Measurements from ENCODE around the gene FBXO46. TPM values are rescaled to one million over a fixed set of nuclear protein-coding genes. Genes with fewer than 3 reads are reported as not detected.

The FBXO46 gene
- total RNA-seq, 1 experiment from 2014 or later = 18.8 TPM

DNA sequence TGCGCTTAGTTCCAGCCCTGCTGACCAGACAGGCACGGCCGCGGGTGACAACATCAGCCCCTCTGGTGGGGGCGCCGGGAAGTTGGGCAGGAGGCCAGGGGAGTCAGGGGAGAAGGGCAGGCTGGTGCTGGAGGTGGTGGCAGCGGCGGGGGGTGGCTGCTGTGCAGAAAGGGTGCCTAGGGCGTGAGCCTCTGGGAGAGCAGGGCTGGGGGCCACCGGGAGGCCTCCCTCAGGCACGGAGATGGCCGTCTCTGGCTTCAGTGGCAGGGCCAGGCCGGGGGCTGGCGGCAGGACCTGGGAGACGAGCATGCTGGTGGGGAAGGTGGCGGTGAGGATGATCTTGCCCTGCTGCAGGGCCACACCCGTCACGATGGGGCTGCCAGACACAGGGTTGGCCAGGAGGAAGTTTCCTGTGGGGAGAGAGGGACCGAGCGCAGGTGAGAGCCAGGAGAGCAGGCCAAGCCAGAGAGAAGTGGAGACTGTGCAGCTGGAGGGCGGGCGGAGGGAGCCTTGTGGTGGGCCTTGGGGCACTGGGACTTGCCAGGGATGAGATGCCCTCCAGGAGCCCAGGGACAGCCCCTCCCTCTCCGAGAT is 35.1 kb upstream of the FBXO46 start:
- H3K36me3 ChIP-seq (ENCODE audit: insufficient read depth, low read length, poor library complexity, severe bottlenecking) = no peaks in the 10 kb centered on the region
- BruUV-seq (replicated peaks) = no TSS peak
- no peaks in the 10 kb centered on the region for H3K27me3 ChIP-seq (replicated peaks; ENCODE audit: insufficient read depth, low read depth, low read length, poor library complexity)
- no peak for DNase-seq (ENCODE audit: low spot score)
- no peaks in the 10 kb centered on the region for H3K9me3 ChIP-seq (ENCODE audit: low read depth, low read length, poor library complexity, severe bottlenecking)
- H3K4me3 ChIP-seq (ENCODE audit: low read depth, low read length, poor library complexity, severe bottlenecking) = no peak overlapping the region
- ChIA-PET CTCF (no interaction called here), POLR2A (ENCODE audit: low non-redundant PET) (no interaction called here)
- no peak overlapping the region for H3K27ac ChIP-seq (ENCODE audit: low read depth, low read length, poor library complexity, severe bottlenecking)
- H3K4me1 ChIP-seq (ENCODE audit: insufficient read depth, low read length, poor library complexity, severe bottlenecking) = peaks cover 18% of the 10 kb centered on the region
- intact Hi-C loops (cut with micrococcal nuclease; ENCODE audit: unreplicated experiment) = no loop called here
- TF ChIP-seq, protein P1, sequence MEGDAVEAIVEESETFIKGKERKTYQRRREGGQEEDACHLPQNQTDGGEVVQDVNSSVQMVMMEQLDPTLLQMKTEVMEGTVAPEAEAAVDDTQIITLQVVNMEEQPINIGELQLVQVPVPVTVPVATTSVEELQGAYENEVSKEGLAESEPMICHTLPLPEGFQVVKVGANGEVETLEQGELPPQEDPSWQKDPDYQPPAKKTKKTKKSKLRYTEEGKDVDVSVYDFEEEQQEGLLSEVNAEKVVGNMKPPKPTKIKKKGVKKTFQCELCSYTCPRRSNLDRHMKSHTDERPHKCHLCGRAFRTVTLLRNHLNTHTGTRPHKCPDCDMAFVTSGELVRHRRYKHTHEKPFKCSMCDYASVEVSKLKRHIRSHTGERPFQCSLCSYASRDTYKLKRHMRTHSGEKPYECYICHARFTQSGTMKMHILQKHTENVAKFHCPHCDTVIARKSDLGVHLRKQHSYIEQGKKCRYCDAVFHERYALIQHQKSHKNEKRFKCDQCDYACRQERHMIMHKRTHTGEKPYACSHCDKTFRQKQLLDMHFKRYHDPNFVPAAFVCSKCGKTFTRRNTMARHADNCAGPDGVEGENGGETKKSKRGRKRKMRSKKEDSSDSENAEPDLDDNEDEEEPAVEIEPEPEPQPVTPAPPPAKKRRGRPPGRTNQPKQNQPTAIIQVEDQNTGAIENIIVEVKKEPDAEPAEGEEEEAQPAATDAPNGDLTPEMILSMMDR (conservative IDR thresholded peaks at IDR 0.05; ENCODE audit: low read depth, low read length) = no peak
- no peak for TF ChIP-seq EZH2 (IDR thresholded peaks at IDR 0.05; ENCODE audit: borderline replicate concordance, low read depth, low read length, poor library complexity, severe bottlenecking)

DNA sequence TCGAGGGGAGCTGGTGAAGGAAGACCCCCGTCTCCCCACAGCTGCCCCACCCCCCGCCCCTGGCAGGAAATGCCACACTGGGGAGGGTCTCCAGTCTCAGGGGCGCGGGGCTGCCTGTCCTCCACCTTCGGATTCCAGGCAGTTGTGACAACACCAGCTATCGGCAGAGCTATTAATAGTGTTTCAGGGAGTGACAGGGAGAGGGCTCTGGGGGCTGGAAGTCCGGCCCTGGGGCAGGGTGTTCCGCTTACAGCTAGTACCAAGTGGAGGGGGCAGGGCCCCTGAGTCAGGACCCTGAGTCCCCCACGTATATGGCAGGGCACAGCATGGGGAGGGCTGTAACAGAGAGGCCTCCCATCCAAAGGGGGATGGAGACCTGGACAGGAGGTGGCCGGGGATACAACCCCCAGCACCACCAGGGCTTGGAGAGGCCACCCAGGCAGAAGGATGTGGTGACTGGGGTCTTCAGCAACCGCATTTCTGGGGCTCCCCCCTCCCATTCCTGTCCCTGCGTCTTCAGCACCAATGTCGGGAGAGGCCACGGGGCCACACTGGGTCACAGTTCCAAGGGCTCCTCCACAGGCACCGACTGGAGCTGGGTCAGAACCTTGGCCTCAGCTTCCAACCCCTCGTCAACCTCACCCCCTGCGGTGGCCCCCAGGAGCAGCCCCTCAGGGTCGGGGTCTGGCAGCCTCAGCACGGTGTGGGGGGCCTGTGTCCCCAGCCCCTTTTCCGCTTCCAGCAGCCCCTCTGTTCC is 34.4 kb upstream of the FBXO46 start:
- Histone ChIP-seq H3K9me3 (ENCODE audit: low read depth, low read length, poor library complexity, severe bottlenecking) (no peaks in the 10 kb centered on the region), H3K4me3 (ENCODE audit: low read depth, low read length, poor library complexity, severe bottlenecking) (no peak overlapping the region), H3K4me1 (ENCODE audit: insufficient read depth, low read length, poor library complexity, severe bottlenecking) (peaks cover 18% of the 10 kb centered on the region), H3K27ac (ENCODE audit: low read depth, low read length, poor library complexity, severe bottlenecking) (peak overlapping the region; percentile 21), H3K36me3 (ENCODE audit: insufficient read depth, low read length, poor library complexity, severe bottlenecking) (no peaks in the 10 kb centered on the region), H3K27me3 (replicated peaks; ENCODE audit: insufficient read depth, low read depth, low read length, poor library complexity) (no peaks in the 10 kb centered on the region)
- POLR2A ChIA-PET (ENCODE audit: low non-redundant PET) = no interaction called here
- no TSS peak for BruUV-seq (replicated peaks)
- CTCF ChIA-PET = no interaction called here
- intact Hi-C loops (cut with micrococcal nuclease; ENCODE audit: unreplicated experiment) = no loop called here
- TF ChIP-seq, protein P1 (conservative IDR thresholded peaks at IDR 0.05; ENCODE audit: low read depth, low read length) = no peak
- TF ChIP-seq EZH2 (IDR thresholded peaks at IDR 0.05; ENCODE audit: borderline replicate concordance, low read depth, low read length, poor library complexity, severe bottlenecking) = no peak
- no peak for DNase-seq (ENCODE audit: low spot score)

DNA sequence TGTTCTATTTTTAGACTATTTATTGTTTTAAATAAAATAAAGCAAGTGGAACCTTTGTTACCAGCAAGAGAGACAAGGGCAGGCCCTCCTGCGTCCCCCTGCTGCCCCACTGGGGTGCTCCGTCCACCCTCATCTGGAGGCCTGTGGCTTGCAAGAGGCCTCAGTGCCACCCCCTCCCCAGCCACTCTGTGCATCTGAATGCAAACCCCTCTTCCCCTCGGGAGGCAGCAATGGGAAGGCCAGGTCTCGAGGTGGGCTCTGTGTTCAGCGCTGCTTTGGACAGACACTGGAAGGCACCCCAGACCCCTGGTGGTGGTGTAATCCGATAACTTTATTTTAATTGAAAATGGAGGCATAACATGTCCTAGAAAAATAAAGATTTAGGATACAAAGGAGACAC is 33.8 kb upstream of the FBXO46 start:
- DNase-seq (ENCODE audit: low spot score) = no peak
- H3K9me3 ChIP-seq (ENCODE audit: low read depth, low read length, poor library complexity, severe bottlenecking) = no peaks in the 10 kb centered on the region
- CTCF ChIA-PET = interaction anchor here (0.6 kb wide), 1 partner anchor 719 kb away, joined by 4 read pairs; no protein-coding TSS in a partner anchor
- peaks cover 18% of the 10 kb centered on the region for H3K4me1 ChIP-seq (ENCODE audit: insufficient read depth, low read length, poor library complexity, severe bottlenecking)
- H3K36me3 ChIP-seq (ENCODE audit: insufficient read depth, low read length, poor library complexity, severe bottlenecking) = no peaks in the 10 kb centered on the region
- intact Hi-C loops (cut with micrococcal nuclease; ENCODE audit: unreplicated experiment) = no loop called here
- POLR2A ChIA-PET (ENCODE audit: low non-redundant PET) = no interaction called here
- H3K27me3 ChIP-seq (replicated peaks; ENCODE audit: insufficient read depth, low read depth, low read length, poor library complexity) = no peaks in the 10 kb centered on the region
- BruUV-seq (replicated peaks) = no TSS peak
- TF ChIP-seq EZH2 (IDR thresholded peaks at IDR 0.05; ENCODE audit: borderline replicate concordance, low read depth, low read length, poor library complexity, severe bottlenecking) = no peak
- TF ChIP-seq, protein P1 (conservative IDR thresholded peaks at IDR 0.05; ENCODE audit: low read depth, low read length) = no peak
- H3K4me3 ChIP-seq (ENCODE audit: low read depth, low read length, poor library complexity, severe bottlenecking) = no peak overlapping the region
- peak overlapping the region; percentile 21 for H3K27ac ChIP-seq (ENCODE audit: low read depth, low read length, poor library complexity, severe bottlenecking)

All from A673 (cell line).